DLD1 (cell line): Measurements from ENCODE around the gene DCTN4.

Experiments
- in situ Hi-C: cut with HindIII; loops from 2 replicates; pipeline ENCODE4 v1.10.0; 2017; ENCODE audit warnings: low sequenced_read_pairs

Gene DCTN4

DNA sequence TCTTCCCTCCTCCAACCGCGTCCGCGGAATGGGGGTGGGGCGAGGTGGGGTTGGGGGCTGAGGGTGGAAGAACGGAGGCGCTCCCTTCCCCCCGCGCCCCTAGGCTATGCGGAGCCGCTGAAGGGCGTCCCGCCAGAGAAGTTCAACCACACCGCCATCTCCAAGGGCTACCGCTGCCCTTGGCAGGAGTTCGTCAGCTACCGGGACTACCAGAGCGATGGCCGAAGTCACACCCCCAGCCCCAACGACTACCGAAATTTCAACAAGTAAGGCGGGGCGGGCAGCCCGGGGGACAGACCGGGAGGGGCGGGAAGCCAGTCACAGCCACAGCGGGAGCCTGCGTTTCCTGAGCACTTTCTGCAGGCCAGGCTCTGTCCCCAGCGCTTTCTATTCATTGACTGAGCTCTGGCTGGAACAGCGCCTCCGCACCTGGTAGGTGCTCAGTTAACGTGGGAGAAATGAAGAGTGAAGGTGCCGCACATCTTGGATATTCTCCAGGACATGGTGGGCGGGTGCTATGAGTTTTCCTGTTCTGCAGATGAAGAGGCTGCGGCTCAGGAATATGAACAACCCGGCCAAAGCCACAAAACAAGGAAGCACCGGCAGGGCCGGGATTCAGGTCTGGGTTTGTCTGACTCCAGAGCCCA lies 86.5 kb downstream of the DCTN4 start:
- in situ Hi-C loops = no loop called here

DNA sequence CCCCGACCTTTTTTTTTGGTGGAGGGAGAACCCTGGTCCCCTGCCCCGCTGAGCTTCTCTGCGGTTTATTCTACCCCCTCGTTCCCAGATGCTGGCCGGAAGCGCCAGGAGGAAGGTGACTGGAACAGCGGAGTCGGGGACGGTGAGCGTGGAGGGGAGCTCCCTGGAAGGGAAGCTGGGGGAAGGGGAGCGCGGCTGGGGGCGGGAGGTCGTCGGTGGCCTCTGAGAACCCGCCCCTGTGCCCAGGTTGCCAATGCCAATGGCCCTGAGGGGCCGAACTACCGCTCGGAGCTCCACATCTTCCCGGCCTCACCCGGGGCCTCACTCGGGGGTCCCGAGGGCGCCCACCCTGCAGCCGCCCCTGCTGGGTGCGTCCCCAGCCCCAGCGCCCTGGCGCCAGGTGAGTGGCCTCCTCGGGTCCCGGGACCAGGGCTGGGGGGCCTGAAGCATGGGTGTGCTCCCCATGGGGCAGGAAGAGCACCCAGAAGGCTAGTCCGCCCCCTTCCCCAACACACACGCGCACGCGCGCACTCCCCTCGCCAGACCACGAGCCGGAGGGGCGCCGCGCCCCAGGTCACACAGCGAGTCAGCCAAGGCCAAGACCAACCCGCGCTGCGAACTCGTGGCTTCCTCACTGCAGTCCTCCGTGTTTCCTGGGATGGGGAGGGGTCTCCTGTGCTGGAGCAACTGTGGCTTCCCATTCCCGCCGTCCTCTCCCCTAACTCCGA lies 87.1 kb downstream of the DCTN4 start:
- in situ Hi-C loops = no loop called here

- in situ Hi-C loops = no loop called here
These were observed 87.9 kb downstream of the DCTN4 start for GRCh38 chr5:150670948-150671310.

GRCh38 chr5:150670275-150670947 lies 88.4 kb downstream of the DCTN4 start:
- in situ Hi-C loops = no loop called here

DNA sequence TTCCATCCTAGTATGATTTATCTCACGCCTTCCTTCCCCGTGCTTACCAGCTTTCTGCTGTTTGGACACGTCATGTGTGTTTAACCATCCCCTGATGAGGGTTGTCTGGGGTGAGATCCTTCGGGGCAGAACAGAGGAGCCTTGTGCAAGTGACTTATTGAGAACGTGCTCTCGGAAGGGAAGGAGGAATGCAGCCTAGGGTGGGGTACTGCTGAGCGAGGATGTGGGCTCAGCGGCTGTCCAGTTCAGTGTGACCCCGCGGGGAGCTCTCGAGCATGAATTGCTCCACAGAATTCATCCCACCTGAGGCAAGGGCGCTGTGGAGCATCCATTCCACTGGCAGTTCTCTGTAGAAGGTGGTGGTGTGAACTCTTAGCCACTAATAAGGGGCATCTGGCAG lies 93.8 kb downstream of the DCTN4 start:
- in situ Hi-C loops = no loop called here

DNA sequence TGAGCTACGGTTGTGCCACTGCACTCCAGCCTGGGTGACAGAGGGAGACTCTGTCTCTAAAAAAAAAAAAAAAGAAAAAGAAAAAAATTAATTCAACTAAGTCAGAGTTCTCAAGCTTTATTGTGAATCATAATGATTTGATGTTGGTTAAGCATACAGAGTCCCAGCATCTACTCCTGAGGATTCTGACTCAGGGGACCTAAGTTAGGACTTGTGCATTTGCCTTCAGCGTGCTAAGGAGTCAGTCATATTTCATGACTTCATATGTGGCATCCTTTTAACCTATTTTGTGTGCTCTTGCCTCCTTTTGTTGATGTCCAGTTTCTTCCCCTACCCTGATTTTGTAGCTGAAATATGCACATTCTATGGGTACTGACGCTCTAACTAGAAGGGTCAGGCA lies 94.9 kb downstream of the DCTN4 start:
- in situ Hi-C loops = no loop called here

GRCh38 chr5:150662731-150663516 lies 95.9 kb downstream of the DCTN4 start:
- in situ Hi-C loops = no loop called here

GRCh38 chr5:150661821-150662596 lies 96.8 kb downstream of the DCTN4 start:
- in situ Hi-C loops = no loop called here

- in situ Hi-C loops = no loop called here
These were observed 97.7 kb downstream of the DCTN4 start, which contains the start of gene MYOZ3 for GRCh38 chr5:150661086-150661485. Gene MYOZ3, plus strand, starts transcription at chr5:150661251. Its CDS starts 1,691 bp downstream, at chr5:150662942.

DNA sequence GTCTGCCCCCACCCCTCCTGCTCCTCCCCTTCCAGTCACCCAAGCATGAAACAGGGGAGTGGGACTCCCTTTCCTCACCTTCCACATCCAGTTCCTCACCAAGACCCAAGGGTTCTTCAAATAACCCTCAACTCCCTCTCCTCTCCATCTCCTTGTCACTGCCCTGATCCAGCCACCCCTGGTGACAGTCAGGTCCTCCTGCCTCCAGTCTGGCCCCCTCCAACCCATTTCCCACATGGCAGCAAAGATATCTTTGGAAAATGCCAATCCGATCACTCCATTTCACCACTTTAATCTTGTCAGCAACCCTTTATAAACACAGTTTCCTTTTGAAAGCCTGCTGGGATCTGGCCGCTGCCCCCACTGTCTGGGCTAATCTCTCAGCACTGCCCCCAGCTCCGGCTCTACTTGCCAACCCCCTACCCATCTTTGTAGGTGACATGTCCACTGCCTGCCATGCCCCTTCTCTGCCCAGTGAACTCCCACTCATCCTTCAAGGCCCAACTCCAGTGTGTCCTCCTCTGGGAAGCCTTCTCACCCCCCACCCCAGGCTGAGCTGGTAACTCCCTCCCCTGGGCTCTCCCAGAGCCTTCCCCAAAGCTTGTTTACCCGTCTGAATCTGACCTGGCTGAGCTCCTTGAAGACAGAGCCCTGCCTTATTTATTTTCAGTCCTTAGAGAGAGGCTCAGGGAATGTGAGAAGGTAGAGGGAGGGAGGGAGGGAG lies 98.5 kb downstream of the DCTN4 start:
- in situ Hi-C loops = no loop called here

GRCh38 chr5:150659360-150660107 lies 99.3 kb downstream of the DCTN4 start:
- in situ Hi-C loops = loop anchor here (10.0 kb wide), 1 partner anchor 105 kb away; no protein-coding TSS in a partner anchor

- in situ Hi-C loops = loop anchor here (10.0 kb wide), 1 partner anchor 104 kb away; no protein-coding TSS in a partner anchor
These were observed 100.0 kb downstream of the DCTN4 start for GRCh38 chr5:150658699-150659265.
